Measurements from ENCODE around the gene P2RY8.
"Not testable (repeated sequence)": the region's sequence is repeated elsewhere in the genome, so short reads cannot be mapped to it uniquely, and the experiment has no call there.

Gene P2RY8

DNA sequence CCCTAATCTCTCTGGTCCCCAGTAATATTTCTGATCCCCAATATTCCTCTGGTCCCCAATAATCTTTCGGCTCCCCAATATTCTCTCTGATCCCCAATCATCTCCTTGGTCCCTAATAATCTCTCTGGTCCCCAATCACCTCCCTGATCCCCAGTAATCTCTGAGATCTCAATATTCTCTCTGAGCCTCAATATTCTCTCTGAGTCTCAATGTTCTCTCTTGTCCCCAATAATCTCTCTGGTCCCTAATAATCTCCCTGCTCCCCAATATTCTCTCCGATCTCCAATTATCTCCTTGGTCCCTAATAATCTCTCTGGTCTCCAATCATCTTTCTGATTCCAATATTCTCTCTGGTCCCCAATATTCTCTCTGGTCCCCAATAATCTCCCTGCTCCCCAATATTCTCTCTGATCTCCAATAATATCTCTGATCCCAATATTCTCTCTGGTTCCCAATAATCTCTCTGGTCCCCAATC lies 17.9 kb downstream of the P2RY8 start:
- DNase-seq (ENCODE audit: low read depth): no peak

DNA sequence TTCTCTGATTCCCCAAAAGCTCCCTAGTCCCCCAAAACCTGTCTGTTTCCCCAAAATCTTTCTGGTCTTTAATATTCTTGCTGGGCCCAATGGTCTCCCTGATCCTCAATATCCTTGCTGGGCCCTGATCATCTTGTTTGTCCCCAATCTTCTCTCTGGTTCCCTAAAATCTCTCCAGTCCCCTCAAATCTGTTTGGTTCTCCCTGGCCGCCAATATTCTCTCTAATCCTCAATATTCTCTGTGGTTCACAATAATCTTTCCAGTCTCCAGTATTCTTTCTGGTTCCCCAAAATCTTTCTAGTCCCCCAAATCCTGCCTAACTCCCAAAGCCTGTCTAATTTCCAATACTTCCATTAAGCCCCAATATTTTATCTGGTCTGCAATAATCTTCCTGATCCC lies 18.5 kb downstream of the P2RY8 start:
- no peak for DNase-seq (ENCODE audit: low read depth)

DNA sequence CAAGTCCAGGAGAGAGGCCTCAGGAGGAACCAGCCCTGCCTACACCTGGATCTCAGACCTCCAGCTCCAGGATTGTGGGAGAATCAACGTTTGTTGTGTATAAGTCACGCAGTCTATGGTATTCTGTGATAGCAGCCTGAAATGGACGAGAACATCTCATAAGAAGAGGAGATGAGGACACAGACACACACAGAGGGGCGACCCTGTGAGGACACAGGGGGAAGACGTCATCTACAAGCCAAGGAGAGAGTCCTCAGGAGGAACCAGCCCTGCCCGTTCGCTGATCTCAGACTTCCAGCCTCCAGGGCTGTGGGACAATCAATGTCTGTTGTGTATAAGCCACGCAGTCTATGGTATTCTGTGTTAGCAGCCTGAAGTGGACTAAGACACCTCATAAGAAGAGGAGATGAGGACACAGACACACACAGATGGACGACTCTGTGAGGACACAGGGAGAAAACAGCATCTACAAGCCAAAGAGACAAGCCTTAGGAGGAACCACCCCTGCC lies 20.3 kb downstream of the P2RY8 start:
- DNase-seq (ENCODE audit: low read depth): no peak

DNA sequence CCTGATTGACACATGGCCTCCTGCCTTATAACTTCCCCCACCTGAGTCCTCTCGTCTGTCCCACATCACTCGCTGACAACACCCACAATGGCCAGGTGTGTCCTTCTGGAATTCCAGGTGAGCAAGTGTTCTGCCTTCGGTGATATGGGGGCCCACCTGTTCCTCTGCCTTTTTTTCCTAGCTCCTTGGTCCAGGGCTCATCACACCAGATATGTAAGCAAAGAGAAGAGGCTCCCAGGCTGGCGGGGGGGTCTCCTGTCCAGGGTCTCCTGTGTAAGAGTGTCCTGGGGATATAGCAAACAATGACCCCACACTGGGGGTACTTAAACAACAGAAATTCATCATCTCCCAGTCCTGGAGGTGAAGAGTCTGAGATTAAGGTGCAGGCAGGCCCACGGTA lies 25.2 kb downstream of the P2RY8 start:
- no peak for DNase-seq (ENCODE audit: low read depth)

DNA sequence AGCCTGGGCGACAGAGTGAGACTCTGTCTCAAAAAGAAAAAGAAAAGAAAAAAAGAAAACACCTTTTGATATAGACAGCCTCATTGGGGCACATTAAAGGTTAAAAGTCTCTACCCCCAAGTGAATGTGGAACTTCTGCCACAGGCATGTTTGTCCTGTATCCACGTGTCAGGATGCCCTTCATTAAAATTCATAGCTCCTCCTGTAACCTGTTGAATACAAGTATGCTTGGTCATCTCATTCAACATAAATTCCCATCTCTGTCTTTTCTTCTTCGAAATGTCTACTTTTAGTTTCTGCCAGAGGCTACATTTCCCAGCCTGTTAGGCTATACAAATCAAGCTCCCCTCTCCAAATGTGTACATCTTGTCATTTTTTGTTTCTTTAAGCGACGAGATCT lies 25.8 kb downstream of the P2RY8 start:
- DNase-seq (ENCODE audit: low read depth): no peak

DNA sequence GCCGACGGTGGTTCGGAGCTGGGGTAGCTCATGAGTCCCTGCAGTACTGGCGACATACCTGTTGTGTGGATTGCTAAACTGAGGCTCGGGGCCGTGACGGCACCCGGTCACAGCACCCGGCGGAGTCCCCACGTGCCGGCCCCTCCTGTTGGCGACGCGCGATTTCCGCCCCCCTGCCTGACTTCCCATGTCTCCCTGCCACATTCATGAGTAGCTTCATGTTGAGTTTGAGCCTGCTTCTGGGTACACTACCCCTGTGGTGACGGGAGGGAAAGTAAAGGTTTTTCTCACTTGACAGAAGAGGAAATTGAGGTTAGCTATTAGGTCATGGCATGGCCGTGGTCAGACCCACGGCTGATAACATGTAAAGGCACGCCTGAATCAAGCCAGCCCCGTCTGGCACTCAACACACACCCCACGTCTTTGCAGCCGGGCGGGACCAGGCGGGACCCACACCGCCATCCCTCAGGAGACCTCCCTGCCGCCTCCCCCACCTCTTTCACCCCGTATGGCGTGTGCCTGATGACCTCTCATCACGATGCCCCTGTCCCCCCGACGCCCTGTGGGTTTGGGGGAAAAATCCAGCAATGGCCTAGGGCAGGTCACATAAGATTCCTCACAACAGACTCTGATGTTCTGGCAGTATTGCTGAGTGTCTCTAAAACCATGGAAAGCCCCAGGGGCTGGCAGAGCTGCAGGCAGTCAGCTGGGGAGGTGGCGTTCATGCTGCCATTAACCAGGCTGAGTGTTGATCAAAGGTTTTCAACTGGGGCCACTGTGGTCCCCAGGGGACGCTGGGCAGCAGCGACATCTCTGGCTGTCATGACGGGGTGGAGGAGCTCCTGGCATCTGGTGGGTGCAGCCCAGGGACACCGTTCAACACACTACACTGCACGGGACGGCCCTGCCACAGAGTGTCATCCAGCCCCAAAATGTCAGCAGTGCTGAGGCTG lies 29.2 kb downstream of the P2RY8 start:
- DNase-seq (ENCODE audit: low read depth): no peak

DNA sequence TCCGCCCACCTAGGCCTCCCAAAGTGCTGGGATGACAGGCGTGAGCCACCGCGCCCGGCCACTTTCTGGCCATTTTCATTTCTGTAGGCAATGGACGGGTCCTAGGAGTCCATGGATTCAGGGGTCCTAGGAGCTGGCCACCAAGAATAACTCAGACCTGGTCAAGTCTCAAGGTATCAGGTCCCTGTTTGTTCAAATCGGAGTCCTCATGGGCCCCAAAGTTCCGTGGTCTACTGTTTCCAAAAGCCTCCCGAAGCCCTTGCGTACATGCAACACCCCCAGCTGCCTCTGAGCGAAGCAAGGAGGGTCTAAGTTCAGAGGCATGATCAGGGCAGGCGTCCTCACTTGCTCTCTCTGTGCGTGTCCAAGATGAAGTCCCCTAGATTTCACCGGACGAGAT lies 30.1 kb downstream of the P2RY8 start:
- DNase-seq (ENCODE audit: low read depth): no peak

DNA sequence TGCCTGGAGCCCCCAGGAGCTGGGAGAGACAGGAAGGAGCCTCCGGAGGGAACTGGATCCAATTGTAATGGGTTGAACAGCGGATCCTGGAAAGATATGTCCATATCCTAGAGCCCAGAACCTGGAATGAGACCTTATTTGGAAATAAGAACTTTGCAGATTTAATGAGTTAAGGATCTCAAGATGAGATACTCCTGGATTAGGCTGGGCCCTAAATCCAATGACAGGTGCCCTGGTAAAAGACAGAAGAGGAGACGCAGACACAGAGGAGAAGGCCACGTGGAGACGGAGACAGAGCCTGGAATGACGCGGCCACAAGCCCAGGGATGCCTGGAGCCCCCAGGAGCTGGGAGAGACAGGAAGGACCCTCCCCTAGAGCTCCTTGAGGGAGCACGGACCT lies 34.1 kb downstream of the P2RY8 start:
- DNase-seq (ENCODE audit: low read depth): no peak

DNA sequence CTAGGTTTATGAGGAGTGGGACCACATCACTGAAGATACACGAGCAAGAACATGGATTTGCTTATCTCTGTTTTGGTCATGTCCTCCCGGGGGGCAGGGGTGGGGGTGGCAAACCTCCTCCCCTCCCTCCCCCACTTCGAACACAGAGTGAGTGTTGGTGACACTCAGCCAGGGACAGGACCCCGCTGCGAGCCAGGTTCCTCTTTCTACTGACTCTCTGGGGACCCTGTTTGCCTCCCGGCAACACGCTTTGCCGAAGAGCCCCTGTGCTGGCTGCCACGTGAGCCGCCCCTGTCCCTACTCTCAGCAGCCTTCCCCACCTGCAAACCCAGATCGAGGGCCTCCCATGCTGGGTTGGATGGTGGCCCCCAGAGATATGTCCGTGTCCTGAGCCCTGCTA lies 34.7 kb downstream of the P2RY8 start:
- no peak for DNase-seq (ENCODE audit: low read depth)

DNA sequence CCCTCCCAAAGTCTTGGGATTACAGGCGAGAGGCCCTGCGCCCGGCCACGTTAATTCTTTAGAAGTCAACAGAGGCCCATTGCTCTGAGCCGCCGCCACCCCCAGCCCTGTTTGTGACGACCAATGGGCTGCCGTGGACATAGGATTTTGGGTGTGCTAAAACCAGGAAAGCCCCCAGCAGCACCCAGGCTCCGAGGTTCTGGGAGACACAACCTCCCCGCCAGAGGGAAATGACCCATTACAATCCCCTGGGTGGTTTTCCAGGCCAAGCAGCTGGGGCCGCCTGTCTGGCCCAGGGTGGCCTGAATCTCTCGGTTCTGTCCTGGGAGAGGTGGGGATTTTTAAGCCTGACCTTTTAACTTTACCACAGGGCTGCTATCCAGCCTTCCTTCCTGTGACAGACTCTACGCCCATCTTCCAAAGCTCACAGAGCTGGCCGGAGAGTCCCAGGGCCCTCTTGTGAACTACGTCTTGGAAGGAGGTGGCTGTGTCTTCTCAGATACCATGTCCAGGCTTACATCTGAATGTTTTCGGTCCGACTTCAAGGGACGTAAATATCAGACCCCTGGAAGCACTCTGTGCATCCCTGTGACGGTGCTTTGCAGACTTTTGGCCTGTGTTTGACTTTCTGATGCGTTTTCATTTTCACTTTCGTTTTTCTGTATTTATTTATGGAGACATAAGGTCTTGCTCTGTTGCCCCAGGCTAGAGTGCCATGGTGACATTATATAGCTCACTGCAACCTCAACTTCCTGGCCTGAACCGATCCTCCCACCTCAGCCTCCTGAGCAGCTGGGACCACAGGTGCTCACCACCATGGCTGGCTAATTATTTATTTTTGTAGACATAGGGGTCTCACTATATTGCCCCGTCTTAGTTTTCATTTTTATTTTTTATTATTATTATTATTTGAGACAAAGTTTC lies 36.0 kb downstream of the P2RY8 start:
- no peak for DNase-seq (ENCODE audit: low read depth)

DNA sequence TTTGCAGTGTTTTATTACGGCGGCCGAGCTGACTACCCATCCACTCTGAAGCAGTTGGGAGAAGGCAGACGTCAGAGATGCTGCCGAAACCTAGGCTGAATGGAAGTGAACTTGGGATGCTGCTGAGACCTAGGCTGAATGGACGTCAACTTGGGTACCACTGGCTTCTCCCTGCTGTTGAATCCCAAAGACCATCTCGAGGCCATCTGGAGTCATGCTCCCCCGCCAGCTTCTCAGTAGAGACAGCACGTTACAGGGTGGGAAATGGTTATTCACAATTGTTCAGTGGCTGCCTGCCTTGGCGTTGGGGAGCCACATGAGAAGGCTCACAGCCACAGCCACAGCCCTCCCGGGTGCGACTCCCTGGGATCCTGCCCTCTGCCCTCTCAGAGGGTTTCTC lies 40.9 kb downstream of the P2RY8 start:
- no peak for DNase-seq (ENCODE audit: low read depth)

DNA sequence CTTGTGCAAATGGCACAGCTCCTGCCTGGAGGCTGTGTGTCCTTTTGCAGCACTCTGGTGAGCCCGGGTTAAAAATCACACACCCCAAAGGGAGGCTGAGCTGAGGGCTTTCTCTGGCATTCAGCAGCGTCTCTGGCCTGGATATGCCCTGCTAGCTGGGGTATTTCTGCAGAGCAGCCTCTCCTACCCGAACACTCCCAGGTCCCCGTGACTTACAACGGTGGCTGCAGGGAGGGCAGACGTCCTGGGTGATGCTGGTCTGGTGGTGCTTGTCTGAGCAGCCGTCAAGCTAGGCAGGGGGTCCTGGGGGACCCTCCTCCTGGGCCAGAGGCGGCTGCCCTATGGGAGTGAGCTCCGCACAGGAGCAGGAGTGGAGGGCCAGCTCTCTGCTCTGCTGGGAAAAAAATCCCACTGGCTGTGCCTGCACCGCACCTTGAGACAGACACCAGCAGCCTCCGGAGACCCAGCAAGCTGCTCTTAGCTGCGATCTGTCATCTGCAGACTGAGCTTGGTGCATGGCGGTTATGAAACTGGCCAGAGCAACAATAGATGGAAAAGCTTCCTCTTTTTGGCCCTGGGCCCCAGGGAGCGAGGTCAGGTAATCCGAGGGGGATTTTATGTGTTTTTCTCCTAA lies 43.0 kb downstream of the P2RY8 start:
- no peak for DNase-seq (ENCODE audit: low read depth)

DNA sequence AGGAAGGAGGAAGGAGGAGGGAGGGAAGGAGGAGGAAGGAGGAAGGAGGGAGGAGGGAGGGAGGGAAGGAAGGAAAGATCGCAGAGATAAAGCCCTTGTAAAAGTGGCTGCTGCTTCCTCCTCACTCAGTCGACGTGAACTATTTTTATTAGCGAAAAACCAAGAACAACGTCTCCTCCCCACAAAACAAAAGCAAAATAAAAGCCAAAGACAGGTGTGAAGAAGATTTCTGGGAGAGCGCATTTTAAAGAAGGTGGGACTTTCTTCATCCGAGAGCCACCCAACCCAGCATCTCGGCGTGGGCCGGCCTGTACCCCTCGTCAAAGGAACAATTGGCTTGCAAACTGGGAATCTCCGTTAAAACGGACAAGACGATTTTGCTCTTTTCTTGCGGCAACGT lies 43.6 kb downstream of the P2RY8 start:
- DNase-seq (ENCODE audit: low read depth): no peak

DNA sequence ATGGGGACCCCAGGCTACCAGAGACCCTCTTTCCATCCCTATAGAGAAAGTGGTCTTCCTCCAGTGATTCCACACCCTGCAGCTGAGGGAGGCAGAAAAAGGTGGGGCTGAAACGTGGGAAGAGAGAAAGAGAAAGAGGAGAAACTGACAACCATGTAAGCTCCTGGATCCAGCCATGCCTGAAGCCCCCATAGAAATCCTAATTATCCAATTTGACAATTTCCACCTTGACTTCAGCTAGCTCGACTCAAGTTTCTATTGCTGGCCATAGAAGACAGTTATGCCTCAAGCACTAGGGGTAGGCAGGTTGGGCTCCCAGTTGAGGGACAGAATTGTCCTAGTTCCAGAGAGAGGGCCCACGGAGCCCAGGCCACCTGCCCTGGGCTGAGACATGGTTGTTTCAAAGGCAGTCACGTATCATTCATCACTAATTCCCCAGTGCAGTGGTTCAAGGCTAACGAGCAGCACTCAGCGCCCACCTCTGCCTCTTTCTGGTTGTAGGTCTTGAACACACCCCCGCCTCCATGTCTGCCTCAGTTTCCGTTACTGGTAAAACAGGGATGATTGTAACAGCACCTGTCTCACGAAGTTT lies 44.5 kb downstream of the P2RY8 start:
- DNase-seq (ENCODE audit: low read depth): no peak

DNA sequence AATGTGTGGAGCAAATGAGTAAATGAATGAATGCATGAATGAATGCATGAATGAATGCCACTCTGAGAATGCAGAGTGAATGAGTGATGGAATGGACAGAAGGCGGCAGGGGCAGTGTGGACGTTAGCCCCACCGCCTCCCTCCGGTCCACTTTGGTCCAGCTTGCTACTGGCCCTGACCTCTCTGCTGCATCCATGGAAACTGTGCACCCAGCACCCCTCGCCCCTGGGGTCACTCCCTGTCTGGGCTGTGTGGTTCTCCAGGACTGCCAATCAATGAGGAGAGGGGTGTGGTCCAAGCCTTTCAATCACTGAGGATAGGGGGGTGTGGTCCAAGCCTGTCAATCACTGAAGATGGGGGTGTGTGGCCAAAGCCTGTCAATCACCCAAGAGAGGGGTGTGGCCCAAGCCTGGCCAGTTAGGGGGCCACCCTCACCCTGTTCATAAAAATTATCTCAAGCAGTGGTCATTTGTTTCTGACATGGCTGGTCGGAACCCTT lies 45.1 kb downstream of the P2RY8 start:
- peak; percentile 33 for DNase-seq (ENCODE audit: low read depth)

DNA sequence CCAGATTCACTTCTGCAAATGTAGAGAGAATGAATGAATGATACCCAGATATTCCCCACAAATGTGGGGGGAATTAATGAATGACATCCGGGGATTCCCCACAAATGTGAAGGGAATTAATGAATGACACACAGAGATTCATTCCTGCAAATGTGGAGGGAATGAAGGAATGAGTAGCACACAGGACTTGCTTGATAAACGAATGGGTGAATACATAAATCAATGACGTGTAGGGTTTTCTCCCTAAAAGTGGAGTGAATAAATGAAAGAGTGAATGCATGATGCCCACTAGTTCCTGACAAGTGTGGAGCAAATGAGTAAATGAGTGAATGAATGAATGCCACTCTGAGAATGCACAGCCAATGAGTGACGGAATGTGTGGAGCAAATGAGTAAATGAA lies 45.7 kb downstream of the P2RY8 start:
- not testable (repeated sequence) for DNase-seq (ENCODE audit: low read depth)

DNA sequence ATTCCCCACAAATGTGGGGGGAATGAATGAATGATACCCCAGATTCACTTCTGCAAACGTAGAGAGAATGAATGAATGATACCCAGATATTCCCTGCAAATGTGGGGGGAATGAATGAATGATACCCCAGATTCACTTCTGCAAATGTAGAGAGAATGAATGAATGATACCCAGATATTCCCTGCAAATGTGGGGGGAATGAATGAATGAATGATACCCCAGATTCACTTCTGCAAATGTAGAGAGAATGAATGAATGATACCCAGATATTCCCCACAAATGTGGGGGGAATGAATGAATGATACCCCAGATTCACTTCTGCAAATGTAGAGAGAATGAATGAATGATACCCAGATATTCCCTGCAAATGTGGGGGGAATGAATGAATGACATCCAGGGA lies 46.3 kb downstream of the P2RY8 start:
- DNase-seq (ENCODE audit: low read depth): not testable (repeated sequence)

DNA sequence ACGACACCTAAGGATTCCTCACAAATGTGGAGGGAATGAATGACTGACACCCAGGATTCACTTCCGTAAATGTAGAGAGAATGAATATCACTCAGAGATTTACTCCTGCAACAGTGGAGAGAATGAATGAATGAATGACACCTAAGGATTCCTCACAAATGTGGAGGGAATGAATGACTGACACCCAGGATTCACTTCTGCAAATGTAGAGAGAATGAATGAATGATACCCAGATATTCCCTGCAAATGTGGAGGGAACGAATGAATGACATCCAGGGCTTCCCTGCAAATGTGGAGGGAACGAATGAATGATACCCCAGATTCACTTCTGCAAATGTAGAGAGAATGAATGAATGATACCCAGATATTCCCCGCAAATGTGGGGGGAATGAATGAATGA lies 47.6 kb downstream of the P2RY8 start:
- not testable (repeated sequence) for DNase-seq (ENCODE audit: low read depth)

DNA sequence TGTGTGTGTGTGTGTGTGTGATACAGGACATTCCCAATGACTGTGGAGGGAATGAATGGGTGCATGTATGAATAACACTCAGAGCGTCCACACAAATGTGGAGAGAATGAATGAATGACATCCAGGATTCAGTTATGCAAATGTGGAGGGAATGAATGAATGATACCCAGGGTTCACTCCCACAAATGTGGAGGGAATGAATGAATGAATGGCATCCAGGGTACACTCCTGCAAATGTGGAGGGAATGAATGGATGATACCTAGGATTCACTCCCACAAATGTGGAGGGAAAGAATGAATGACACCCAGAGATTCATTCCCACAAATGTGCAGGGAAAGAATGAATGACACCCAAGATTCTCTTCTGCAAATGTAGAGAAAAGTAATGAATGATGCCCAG lies 48.2 kb downstream of the P2RY8 start:
- no peak for DNase-seq (ENCODE audit: low read depth)

DNA sequence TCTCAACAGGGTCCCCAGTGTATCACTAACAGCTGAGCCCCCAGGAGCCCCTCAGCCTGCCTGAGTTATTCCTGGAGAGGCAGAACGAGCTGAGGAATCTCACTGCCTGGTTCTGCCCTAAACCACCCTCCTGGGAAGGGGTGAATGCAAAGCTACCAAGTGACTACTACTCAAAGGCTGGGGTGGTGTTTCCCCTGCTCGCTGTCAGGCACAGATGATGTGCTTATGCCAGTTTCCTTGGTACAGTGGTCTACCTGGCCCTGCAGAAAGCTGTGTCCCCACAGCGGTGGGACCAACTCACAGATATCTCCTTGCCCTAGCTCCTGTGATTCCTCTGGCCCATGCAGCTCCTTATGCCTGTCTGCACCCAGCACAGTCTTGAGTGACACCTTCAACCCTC lies 48.8 kb downstream of the P2RY8 start:
- DNase-seq (ENCODE audit: low read depth): no peak

DNA sequence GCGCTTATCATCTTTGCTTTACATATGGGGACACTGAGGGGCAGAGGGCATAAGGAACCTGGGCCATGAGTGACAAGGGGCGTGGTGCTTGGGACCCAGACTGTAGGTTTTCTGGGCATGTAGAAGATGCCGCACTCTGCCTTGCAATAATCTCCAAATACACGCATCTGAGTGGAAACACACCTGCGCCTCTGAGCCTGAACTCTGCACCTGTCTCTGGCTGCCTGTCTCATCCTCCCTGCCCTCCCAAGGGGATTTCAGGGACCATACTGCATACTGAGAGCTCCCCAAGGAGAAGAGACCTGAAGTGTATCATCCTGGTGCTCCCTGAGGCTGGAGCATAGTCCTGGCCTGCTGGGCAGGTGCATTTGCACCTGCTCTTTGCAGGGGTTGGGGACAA lies 49.6 kb downstream of the P2RY8 start:
- DNase-seq (ENCODE audit: low read depth): no peak
